Muscle of leg (tissue), 16 donors: ENCODE measurements around the gene LSM14B. TPM values are rescaled to one million over a fixed set of nuclear protein-coding genes. Genes with fewer than 3 reads are reported as not detected.
"Not testable (repeated sequence)": the region's sequence is repeated elsewhere in the genome, so short reads cannot be mapped to it uniquely, and the experiment has no call there.

Experiments
- DNase-seq: peaks from one replicate; pipeline ENCODE4 v3.0.0; 2013
- H3K27ac ChIP-seq: one replicate; pipeline ENCODE4 v1.5.1; 2013; ENCODE audit warnings: mild to moderate bottlenecking, low read length, control low read depth
- H3K27me3 ChIP-seq: one replicate; pipeline ENCODE4 v1.6.1; 2013; ENCODE audit warnings: low read length; ENCODE audit not compliant: control insufficient read depth, insufficient read depth
- H3K36me3 ChIP-seq: one replicate; pipeline ENCODE4 v1.6.1; 2013; ENCODE audit warnings: low read length; ENCODE audit not compliant: control insufficient read depth, insufficient read depth
- H3K4me1 ChIP-seq: one replicate; pipeline ENCODE4 v1.6.1; 2013; ENCODE audit warnings: low read length; ENCODE audit not compliant: control insufficient read depth, insufficient read depth
- H3K4me3 ChIP-seq: one replicate; pipeline ENCODE4 v1.5.1; 2013; ENCODE audit warnings: low read length, control low read depth
- H3K9me3 ChIP-seq: replicated peaks from 2 replicates; pipeline ENCODE4 v1.6.1; 2013; ENCODE audit warnings: low read depth, low read length; ENCODE audit not compliant: control insufficient read depth
- WGBS: methylation state at CpG from one replicate; pipeline ENCODE4 v1.1.5; 2013; ENCODE audit warnings: missing lambda C conversion rate; ENCODE audit not compliant: insufficient coverage; 5-methylcytosine and 5-hydroxymethylcytosine counted together
- long read RNA-seq, 11 donors: transcript quantifications; one replicate each; lab custom pipeline, GENCODE V29; 2026
- polyA plus RNA-seq, 8 donors: library from polyadenylated mRNA; unstranded; fragments of 120-200 nt; gene quantifications; one replicate each; pipeline versions ENCODE4 v1.2.1 to v1.2.3, GENCODE V29; 2013; ENCODE audit warnings: inconsistent platforms in 1 of 8, low replicate concordance in 1 of 8; ENCODE audit not compliant: insufficient read length in 8 of 8, insufficient read depth in 1 of 8
- total RNA-seq: library from RNA; stranded (reverse); fragments of 120-200 nt; gene quantifications from one replicate; pipeline ENCODE4 v1.2.4, GENCODE V29; 2013

LSM14B gene
- total RNA-seq, result 57.1 TPM
- polyA plus RNA-seq, result 10 to 100 TPM; 69.1 to 83.1 (median 73.5) TPM
- long read RNA-seq, donor 1, partial matches to known transcripts, result 23 of 23 reads
- long read RNA-seq, donor 1, other reads (novel, unspliced or antisense), result 0 of 23 reads
- long read RNA-seq, donor 2, partial matches to known transcripts, result 27 of 90 reads
- long read RNA-seq, donor 2, other reads (novel, unspliced or antisense), result 62 of 90 reads
- long read RNA-seq, donor 3, partial matches to known transcripts, result 7 of 18 reads
- long read RNA-seq, donor 3, other reads (novel, unspliced or antisense), result 8 of 18 reads
- long read RNA-seq, donor 4, partial matches to known transcripts, result 456 of 464 reads
- long read RNA-seq, donor 4, other reads (novel, unspliced or antisense), result 6 of 464 reads
- long read RNA-seq, donor 5, partial matches to known transcripts, result 12 of 28 reads
- long read RNA-seq, donor 5, other reads (novel, unspliced or antisense), result 15 of 28 reads
- long read RNA-seq, donor 6, partial matches to known transcripts, result 5 of 13 reads
- long read RNA-seq, donor 6, other reads (novel, unspliced or antisense), result 6 of 13 reads
- long read RNA-seq, donor 7, partial matches to known transcripts, result 7 of 7 reads
- long read RNA-seq, donor 7, other reads (novel, unspliced or antisense), result 0 of 7 reads
- long read RNA-seq, donor 8, partial matches to known transcripts, result 19 of 26 reads
- long read RNA-seq, donor 8, other reads (novel, unspliced or antisense), result 6 of 26 reads
- long read RNA-seq, donor 9, partial matches to known transcripts, result 48 of 55 reads
- long read RNA-seq, donor 9, other reads (novel, unspliced or antisense), result 6 of 55 reads
- long read RNA-seq, donor 10, partial matches to known transcripts, result 0 of 10 reads
- long read RNA-seq, donor 10, other reads (novel, unspliced or antisense), result 6 of 10 reads
- long read RNA-seq, donor 11, result 0 reads

DNA sequence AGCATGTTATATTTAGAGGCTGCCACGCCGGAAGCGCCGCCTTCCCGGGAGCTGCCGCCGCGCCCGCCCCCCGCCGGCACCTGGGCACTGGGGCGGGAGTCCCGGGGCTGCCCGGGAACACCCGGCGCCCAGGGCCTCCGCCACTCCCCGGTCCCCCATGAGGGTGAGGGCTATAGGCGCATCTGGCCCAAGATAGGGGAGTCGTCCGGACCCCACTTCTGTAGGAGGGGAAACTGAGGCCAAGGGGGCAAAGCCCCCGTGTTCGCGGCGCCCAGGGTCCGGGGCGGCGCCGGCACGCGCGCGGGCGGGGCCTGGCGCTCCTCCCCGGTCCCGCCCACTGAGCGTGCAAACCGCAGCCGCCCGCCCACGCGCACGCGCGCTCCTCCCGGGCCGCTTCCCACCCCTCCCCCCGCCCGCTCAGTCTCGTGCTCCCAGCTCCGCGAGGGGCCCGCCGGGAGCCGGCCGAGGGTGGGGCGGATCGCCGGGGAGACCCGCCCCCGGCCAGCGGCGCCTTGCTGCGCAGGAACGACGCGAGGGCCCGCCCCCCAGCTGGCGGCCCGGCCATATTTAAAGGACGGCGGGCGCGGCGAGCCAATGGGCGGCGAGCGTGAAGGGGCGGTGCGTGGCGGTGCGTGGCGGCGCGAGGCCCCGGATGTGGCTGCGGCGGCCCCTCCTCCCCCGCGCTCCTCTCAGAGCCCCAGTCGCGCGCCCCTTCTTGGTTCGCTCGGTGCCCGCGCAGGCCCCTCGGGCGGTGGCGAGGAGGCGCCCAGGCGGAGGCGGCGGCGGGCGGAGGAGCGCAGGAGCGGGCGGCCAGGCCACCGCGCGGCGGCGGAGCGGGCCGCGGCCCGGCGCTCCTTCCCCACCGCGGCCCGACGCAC lies at the start of gene LSM14B:
TSS of gene LSM14B (plus strand) at position 700 of the 878 bp plus-strand sequence. CDS start 192 bp downstream, outside the sequence.
- WGBS, result under 1% methylated on average over 110 of the region's 124 CpGs
- Histone ChIP-seq H3K4me3 (peak within 1 kb of the TSS; percentile 64), H3K27ac (peak within 1 kb of the TSS; percentile 95), H3K9me3 (no peaks in the 10 kb centered on the region), H3K4me1 (peaks cover 56% of the 10 kb centered on the region), H3K36me3 (peaks cover 30% of the 10 kb centered on the region), H3K27me3 (peaks cover 20% of the 10 kb centered on the region)
- DNase-seq, result peak; percentile 99

DNA sequence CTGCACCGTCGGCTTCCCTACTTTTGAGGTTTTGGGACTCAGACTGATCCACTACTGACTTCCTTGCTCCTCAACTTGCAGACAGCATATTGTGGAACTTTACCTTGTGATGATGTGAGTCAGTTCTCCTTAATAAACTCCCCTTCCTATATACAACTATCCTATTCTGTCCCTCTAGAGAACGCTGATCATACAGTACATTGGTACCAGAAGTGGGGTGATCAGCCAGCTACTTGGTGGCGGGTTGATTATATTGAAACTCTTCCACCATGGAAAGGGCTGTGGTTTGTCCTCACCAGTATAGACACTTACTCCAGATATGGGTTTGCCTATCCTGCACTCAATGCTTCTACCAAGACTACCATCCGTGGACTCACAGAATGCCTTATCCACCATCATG lies 49.0 kb upstream of the LSM14B start:
- Histone ChIP-seq H3K36me3 (no peaks in the 10 kb centered on the region), H3K27me3 (no peaks in the 10 kb centered on the region), H3K4me1 (no peaks in the 10 kb centered on the region), H3K9me3 (peaks cover 17% of the 10 kb centered on the region), H3K4me3 (no peak overlapping the region), H3K27ac (no peak overlapping the region)
- DNase-seq, result no peak
- 95% methylated on average over 4 of the region's 5 CpGs for WGBS

DNA sequence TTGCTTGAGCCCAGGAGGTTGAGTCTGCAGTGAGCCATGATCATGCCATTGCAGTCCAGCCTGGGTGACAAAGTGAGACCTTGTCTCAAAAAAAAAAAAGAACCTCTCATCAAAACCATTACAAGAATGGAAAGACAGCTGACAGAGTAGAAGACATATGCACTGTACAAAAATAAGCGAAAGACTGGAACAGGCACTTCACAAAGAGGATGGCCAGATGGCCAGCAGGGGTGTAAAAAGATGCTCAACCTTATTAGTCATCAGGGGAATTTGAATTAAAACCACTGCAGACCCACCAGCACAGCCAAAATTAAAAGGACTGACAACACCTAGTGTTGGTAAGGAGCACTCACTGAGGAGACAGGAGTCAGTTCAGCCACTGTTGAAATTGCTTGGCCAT lies 43.1 kb upstream of the LSM14B start:
- H3K9me3 ChIP-seq, result peaks cover 12% of the 10 kb centered on the region
- WGBS, result no CpG with 5 or more reads among the region's 1 CpG
- H3K4me1 ChIP-seq, result peaks cover 2% of the 10 kb centered on the region
- no peak overlapping the region for H3K27ac ChIP-seq
- no peaks in the 10 kb centered on the region for H3K36me3 ChIP-seq
- no peak overlapping the region for H3K4me3 ChIP-seq
- DNase-seq, result no peak
- peaks cover 3% of the 10 kb centered on the region for H3K27me3 ChIP-seq

DNA sequence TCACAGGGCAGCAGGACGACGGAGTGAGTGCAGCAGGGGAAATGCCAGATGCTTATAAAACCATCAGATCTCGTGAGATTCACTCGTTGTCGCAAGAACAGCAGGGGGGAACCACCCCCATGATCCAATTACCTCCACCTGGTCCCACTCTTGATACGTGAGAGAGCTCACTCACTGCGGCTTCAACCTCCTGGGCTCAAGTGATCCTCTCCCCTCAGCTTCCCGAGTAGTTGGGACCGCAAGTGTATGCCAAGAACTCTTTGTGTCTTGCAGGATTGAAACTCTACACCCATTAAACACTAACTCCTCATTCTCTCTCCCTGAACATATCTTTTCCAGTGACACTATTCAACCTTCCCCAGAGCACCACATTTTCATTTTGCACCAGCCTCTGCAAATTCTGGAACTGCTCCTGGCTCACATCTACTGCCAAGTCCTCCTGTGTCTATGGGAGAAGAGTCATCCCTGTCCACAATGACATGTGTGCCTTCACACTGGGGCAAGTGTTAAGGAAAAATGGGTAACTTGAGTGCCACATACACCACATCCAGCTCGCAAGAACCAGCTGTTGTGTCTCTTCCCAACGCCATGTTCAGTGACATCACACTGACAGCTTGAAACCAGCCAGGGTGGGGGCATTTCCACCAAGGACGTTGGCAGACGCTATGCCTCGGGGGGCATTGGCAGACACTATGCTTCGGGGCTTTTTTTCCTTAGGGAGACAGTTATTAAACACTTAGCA lies 41.9 kb upstream of the LSM14B start:
- whole genome bisulfite sequencing, result 37% methylated on average over 9 of the region's 15 CpGs
- no peaks in the 10 kb centered on the region for H3K36me3 ChIP-seq
- H3K27ac ChIP-seq, result peak overlapping the region; percentile 18
- H3K4me3 ChIP-seq, result no peak overlapping the region
- peaks cover 3% of the 10 kb centered on the region for H3K27me3 ChIP-seq
- H3K9me3 ChIP-seq, result peaks cover 8% of the 10 kb centered on the region
- peaks cover 2% of the 10 kb centered on the region for H3K4me1 ChIP-seq
- DNase-seq, result peak; percentile 55

DNA sequence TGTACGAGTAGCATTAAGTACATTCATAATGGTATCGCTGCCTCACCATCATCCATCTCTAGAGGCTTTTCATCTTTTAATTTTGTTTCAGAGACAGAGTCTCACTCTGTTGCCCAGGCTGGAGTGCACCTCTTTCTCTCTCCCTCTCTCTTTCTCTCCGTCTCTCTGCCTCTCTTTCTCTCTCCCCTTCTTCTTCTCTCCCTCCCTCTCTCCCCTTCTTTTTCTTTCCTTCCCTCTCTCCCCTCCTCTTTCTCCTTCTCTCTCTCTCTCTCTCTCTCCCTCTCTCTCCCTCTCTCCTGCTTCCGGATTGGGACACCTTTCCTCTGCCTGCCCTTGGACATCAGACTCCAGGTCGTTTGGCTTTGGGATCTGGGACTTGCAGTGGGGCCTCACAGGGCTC lies 39.0 kb upstream of the LSM14B start:
- H3K4me1 ChIP-seq, result peaks cover 2% of the 10 kb centered on the region
- H3K36me3 ChIP-seq, result no peaks in the 10 kb centered on the region
- peaks cover 3% of the 10 kb centered on the region for H3K27me3 ChIP-seq
- 62% methylated on average over 5 of the region's 5 CpGs for WGBS
- peaks cover 2% of the 10 kb centered on the region for H3K9me3 ChIP-seq
- no peak overlapping the region for H3K27ac ChIP-seq
- no peak overlapping the region for H3K4me3 ChIP-seq
- no peak for DNase-seq

DNA sequence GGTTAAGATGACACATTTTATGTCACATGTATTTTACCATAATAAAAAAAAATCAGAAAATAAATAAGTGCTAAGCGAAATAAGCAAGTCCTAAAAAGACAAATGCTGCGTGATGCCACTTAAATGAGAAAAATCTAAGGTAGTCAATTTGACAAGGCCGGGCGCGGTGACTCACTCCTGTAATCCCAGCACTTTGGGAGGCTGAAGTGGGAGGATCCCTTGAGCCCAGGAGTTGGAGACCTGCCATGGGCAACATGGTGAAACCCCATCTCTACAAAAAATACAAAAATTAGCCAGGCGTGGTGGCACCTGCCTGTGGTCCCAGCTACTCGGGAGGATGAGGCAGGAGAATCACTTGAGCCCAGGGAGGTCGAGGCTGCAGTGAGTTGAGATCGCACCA lies 38.1 kb upstream of the LSM14B start:
- no CpG with 5 or more reads among the region's 9 CpGs for WGBS

DNA sequence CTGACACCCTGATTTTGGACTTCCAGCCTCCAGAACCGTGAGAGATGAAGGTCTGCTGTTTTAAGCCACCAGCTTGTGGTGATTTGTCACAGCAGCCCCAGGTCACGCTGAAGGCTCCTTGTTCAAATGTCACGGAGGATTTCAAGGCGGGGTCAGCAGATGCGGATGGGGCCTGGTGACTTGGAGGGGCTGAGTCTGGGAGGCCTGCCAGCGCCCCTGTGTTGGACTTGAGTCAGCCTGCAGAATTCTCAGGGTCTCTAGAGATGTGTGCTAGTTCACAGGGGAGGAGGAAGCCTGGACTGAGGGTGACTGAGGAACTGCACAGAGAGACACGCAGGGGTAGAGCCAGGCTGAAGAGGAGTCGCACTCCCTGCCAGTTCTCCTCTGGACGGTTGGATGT lies 37.1 kb upstream of the LSM14B start:
- H3K9me3 ChIP-seq, result no peaks in the 10 kb centered on the region
- H3K4me3 ChIP-seq, result no peak overlapping the region
- H3K27me3 ChIP-seq, result peaks cover 4% of the 10 kb centered on the region
- no peak overlapping the region for H3K27ac ChIP-seq
- no peak for DNase-seq
- 57% methylated on average over 9 of the region's 9 CpGs for WGBS
- peaks cover 2% of the 10 kb centered on the region for H3K4me1 ChIP-seq
- H3K36me3 ChIP-seq, result no peaks in the 10 kb centered on the region

More for the DNA sequence above, 38.1 kb upstream of the LSM14B start:
- H3K27me3 ChIP-seq, H3K36me3 ChIP-seq, H3K9me3 ChIP-seq, H3K4me1 ChIP-seq, H3K27ac ChIP-seq, H3K4me3 ChIP-seq, DNase-seq: not testable (repeated sequence)

DNA sequence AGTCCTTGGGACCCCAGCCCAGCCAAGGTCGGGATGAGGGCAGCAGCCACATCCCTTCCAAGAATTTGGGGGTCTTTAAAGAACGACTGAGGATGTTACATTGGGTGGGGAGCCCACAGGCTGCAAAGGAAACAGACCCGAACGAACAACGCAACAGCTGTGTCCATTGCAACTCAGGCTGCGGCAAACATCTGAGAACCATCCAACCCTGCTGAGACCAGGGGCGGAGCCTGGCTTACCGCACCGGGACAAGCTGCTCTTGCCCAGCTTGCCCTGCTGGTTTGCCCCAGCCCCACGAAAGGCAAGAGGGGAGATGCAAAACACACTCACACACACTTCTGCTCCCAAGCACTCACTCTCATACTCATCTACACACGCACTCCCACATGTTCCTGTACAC lies 35.0 kb upstream of the LSM14B start:
- no peaks in the 10 kb centered on the region for H3K4me1 ChIP-seq
- H3K9me3 ChIP-seq, result no peaks in the 10 kb centered on the region
- H3K27me3 ChIP-seq, result peaks cover 11% of the 10 kb centered on the region
- no peaks in the 10 kb centered on the region for H3K36me3 ChIP-seq
- DNase-seq, result no peak
- H3K27ac ChIP-seq, result no peak overlapping the region
- no peak overlapping the region for H3K4me3 ChIP-seq
- WGBS, result 28% methylated on average over 11 of the region's 11 CpGs

DNA sequence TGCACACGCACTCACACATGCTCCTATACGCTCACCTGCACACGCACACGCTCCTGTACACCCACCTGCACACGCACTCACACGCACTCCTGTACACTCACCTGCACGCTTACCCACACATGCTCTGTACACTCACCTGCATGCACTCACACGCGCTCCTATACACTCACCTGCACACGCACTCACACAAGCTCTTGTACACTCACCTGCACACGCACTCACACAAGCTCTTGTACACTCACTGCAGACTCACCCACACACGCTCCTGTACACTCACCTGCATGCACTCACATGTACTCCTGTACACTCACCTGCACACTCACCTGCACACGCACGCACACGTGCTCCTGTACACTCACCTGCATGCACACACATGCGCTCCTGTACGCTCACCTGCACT lies 34.6 kb upstream of the LSM14B start:
- Histone ChIP-seq H3K4me1 (no peaks in the 10 kb centered on the region), H3K27me3 (peaks cover 11% of the 10 kb centered on the region), H3K9me3 (no peaks in the 10 kb centered on the region), H3K36me3 (no peaks in the 10 kb centered on the region), H3K27ac (no peak overlapping the region), H3K4me3 (no peak overlapping the region)
- WGBS, result 96% methylated on average over 17 of the region's 17 CpGs
- DNase-seq, result no peak
